Measurements from ENCODE around the gene RPRD1A.
A peak's percentile ranks its signal among the peaks of the same experiment; 100 is the strongest.
"Not testable (repeated sequence)": the region's sequence is repeated elsewhere in the genome, so short reads cannot be mapped to it uniquely, and the experiment has no call there.

RPRD1A gene, protein sequence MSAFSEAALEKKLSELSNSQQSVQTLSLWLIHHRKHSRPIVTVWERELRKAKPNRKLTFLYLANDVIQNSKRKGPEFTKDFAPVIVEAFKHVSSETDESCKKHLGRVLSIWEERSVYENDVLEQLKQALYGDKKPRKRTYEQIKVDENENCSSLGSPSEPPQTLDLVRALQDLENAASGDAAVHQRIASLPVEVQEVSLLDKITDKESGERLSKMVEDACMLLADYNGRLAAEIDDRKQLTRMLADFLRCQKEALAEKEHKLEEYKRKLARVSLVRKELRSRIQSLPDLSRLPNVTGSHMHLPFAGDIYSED

DNA sequence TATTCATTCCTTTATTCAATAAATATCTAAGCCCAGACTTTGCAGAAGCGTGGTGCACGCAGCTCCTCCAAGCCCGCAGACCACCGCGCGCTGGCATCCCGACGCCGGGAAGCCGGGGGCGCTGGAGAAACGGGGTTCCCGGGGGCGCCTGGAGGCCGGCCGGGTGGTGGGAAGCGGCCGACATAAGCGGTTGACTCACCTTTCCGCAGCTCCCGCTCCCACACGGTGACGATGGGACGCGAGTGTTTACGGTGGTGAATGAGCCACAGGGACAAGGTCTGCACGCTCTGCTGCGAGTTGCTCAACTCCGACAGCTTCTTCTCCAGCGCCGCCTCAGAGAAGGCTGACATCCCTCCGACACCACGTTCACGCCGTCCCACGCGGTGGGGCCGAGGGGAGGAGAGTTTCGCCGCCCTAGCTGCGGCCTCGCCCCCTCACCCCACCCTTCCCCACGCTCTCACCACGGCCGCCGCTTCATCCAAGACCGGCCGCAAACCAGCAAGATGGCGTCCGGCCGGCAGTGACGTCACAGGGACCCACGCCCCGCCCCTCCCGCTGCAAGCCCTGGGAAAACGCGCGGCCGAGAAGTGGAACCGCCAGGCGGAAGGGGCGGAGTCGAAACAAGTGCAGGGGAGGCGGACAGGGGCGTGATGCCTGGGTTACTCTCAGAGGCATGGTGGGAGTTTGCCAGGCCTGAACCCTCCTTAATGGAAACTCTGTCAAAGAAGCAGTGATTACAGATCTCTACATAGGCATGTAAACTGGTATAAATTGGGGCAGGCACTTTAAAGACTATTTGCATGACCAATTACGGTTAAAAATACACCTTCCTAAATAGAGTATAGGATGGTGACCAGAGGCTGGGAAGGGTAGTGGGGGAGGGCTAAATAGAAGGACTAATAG is at the start of gene RPRD1A:
Gene RPRD1A, minus strand, starts transcription at position 505 of the 903 bp plus-strand sequence. Its CDS starts 155 bp downstream, at position 350.
- peak; percentile 95 for DNase-seq (ENCODE audit: low read depth)

DNA sequence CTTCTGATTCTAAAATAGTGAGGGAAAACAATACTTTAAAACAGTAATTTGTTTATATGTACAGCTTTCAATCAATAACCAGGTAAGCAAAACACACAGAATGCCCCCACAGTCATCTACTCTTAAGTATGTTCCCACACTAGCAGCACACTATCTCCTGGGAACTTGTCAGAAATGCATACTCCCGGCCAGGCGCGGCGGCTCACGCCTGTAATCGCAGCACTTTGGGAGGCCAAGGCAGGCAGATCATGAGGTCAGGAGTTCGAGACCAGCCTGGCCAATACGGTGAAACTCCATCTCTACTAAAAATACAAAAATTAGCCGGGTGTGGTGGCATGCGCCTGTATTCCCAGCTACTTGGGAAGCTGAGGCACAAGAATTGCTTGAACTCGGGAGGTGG is 49.4 kb upstream of the RPRD1A start:
- DNase-seq (ENCODE audit: low read depth), result not testable (repeated sequence)

- no peak for DNase-seq (ENCODE audit: low read depth)
Observed at GRCh38 chr18:36114738-36115137, 47.4 kb upstream of the RPRD1A start.

DNA sequence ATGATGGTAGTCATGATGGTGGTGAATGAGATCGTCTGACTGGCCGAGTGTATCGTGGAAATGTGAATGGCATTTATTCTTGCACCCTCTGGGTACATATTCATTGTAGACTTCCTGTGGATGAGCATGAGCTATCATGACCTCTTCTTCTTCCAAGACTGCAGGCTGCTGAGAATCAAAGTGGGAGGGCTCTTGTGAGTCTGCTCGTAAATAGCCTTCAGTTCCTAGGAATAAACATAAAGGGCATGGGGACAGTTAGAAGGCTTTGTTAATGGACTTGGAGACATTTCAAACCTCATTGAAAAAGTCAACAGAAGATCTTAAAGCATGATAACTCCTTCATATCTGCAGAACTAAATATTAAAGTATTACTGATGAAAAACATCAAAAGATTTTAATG is 46.9 kb upstream of the RPRD1A start:
- no peak for DNase-seq (ENCODE audit: low read depth)

- DNase-seq (ENCODE audit: low read depth), result no peak
Observed at GRCh38 chr18:36112302-36112701, 44.9 kb upstream of the RPRD1A start.

GRCh38 chr18:36109737-36110136 is 42.4 kb upstream of the RPRD1A start:
- DNase-seq (ENCODE audit: low read depth), result no peak

GRCh38 chr18:36108601-36109000 is 41.2 kb upstream of the RPRD1A start:
- DNase-seq (ENCODE audit: low read depth), result no peak

DNA sequence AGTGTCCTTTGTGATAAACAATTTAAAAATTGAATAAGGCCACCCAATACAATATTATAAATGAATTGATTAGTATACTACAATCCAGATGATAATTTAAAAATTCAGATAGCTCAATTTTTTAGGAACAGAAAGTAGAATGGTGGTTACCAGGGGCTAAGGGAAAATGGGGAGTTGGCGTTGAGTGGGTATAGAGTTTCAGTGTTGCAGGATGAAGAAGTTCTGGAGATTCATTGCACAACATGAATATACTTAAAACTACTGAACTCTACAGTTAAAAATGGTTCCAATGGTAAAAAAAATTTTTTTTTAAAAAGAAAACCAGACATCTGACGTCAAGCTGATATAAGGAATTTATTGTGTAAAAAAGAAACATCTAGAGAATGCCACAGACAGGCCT is 40.8 kb upstream of the RPRD1A start:
- no peak for DNase-seq (ENCODE audit: low read depth)

- no peak for DNase-seq (ENCODE audit: low read depth)
Observed at GRCh38 chr18:36107477-36107876, 40.1 kb upstream of the RPRD1A start.

GRCh38 chr18:36104749-36105148 is 37.4 kb upstream of the RPRD1A start:
- DNase-seq (ENCODE audit: low read depth), result no peak

- no peak for DNase-seq (ENCODE audit: low read depth)
Observed at GRCh38 chr18:36101943-36102342, 34.6 kb upstream of the RPRD1A start.

GRCh38 chr18:36099311-36099710 is 32.0 kb upstream of the RPRD1A start:
- no peak for DNase-seq (ENCODE audit: low read depth)

- no peak for DNase-seq (ENCODE audit: low read depth)
Observed at GRCh38 chr18:36096955-36097354, 29.6 kb upstream of the RPRD1A start.

DNA sequence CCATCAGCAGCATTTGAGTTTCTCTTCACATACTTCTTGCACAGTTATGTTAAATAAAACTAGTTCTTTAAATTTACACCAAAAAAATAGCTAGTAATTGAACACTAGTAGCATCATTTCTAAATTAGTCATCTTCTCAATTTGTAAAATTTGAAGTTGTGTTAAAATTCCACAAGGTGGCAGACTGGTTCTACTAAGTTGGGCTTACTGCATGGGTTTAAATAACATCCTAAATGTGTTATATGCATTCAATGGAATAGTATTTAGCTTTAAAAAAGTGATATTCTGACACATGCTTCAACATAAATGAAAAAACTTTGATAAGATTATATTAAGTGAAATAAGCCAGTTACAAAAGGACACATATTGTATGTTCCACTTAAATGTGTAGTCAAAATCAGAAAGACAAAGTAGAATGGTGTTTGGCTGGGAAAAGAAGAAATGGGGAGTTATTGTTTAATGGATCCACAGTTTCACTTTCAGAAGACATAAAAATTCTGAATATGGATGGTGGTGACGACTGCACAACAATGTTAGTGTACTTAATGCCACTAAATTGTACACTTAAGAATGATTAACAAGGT is 28.7 kb upstream of the RPRD1A start:
- DNase-seq (ENCODE audit: low read depth), result no peak

DNA sequence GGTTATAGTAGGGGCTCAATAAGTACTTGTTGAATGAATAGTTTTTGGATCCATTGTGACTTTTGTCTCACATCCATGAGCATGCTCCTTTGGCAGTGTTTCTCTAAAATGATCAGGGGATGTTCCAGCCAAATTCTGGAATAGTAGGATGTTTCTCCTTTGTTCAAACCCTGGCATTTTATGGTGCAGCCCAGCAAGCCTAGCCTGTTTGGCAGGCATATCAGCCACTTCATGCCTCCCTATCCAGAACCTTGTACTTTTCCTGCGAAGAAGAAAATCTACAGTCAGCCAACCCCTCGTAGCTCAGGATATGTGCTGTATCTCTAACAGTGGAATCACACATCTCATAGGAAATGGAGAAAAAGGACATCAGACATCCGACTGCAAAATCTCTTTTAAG is 27.1 kb upstream of the RPRD1A start:
- DNase-seq (ENCODE audit: low read depth), result no peak

GRCh38 chr18:36092116-36092515 is 24.8 kb upstream of the RPRD1A start:
- DNase-seq (ENCODE audit: low read depth), result not testable (repeated sequence)

- DNase-seq (ENCODE audit: low read depth), result no peak
Observed at GRCh38 chr18:36089001-36089400, 21.6 kb upstream of the RPRD1A start.

GRCh38 chr18:36088256-36088655 is 20.9 kb upstream of the RPRD1A start:
- DNase-seq (ENCODE audit: low read depth), result no peak

- DNase-seq (ENCODE audit: low read depth), result no peak
Observed at GRCh38 chr18:36086186-36086585, 18.8 kb upstream of the RPRD1A start.

GRCh38 chr18:36085195-36085594 is 17.8 kb upstream of the RPRD1A start:
- no peak for DNase-seq (ENCODE audit: low read depth)

DNA sequence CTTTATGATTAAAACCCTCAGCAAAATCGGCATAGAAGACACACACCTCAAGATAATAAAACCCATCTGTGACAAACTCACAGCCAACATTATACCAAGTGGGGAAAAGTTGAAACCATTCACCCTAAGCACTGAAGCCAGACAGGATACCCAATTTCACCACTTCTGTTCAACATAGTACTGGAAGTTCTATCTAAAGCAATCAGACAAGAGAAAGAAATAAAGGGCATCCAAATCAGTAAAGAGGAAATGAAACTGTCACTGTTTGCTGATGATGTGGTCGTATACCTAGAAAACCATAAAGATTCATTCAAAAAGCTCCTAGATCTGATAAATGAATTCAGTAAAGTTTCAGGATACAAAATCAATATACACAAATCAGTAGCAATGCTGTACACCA is 16.4 kb upstream of the RPRD1A start:
- DNase-seq (ENCODE audit: low read depth), result no peak

DNA sequence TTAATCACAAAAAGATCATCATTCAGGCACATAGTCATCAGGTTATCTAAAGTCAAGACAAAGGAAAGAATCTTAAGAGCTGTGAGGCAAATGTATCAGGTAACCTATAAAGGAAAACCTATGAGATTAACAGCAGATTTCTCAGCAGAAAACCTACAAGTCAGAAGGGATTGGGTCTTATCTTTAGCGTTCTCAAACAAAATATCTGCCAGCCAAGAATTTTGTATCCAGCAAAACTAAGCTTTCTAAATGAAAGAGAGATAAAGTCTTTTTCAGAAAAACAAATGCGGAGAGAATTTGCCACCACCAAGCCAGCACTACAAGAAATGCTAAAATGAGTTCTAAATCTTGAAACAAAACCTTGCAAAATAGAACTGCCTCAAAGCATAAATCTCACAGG is 13.8 kb upstream of the RPRD1A start:
- DNase-seq (ENCODE audit: low read depth), result not testable (repeated sequence)

All from activated T-helper 1 cell treated with Interleukin-2 at 50 U/mL for 16 hours (primary cell).